ENCODE measurements around the gene KIAA1755.

DNA sequence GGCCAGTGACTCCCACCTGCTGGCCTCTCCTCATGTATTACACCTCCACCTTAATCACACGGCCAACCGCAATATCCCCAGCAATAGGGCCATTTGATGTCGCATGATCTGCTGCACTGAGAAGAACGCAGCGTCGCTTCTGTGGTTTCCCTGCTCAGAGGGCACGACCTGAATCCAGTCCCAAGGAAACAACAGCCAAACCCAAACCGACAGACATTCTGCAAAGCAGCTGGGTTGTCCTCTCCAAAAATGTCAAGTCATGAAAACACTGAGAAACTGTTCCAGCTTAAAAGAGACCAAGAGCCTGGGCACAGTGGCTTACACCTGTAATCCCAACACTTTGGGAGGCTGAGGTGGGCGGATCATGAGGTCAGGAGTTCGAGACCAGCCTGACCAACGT is 35.9 kb upstream of the KIAA1755 start:
- TF ChIP-seq, protein P1, sequence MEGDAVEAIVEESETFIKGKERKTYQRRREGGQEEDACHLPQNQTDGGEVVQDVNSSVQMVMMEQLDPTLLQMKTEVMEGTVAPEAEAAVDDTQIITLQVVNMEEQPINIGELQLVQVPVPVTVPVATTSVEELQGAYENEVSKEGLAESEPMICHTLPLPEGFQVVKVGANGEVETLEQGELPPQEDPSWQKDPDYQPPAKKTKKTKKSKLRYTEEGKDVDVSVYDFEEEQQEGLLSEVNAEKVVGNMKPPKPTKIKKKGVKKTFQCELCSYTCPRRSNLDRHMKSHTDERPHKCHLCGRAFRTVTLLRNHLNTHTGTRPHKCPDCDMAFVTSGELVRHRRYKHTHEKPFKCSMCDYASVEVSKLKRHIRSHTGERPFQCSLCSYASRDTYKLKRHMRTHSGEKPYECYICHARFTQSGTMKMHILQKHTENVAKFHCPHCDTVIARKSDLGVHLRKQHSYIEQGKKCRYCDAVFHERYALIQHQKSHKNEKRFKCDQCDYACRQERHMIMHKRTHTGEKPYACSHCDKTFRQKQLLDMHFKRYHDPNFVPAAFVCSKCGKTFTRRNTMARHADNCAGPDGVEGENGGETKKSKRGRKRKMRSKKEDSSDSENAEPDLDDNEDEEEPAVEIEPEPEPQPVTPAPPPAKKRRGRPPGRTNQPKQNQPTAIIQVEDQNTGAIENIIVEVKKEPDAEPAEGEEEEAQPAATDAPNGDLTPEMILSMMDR (IDR thresholded peaks at IDR 0.05; ENCODE audit: insufficient read depth, low read length, poor library complexity, severe bottlenecking): no peak
- no peak for TF ChIP-seq EZH2phosphoT487 (conservative IDR thresholded peaks at IDR 0.05; ENCODE audit: low read length)

Measured in SU-DHL-6 (cell line).